ENCODE data around the gene FOXK2.

FOXK2 gene

GRCh38 chr17:82589851-82590180 is 70.3 kb downstream of the FOXK2 start:
- H3K23ac ChIP-seq (ENCODE audit: low read depth, low read length, poor library complexity): no peak overlapping the region
- DNase-seq (ENCODE audit: low spot score): no peak
- no peak overlapping the region for H2BK15ac ChIP-seq (ENCODE audit: low read length)
- no CpG with 5 or more reads among the region's 6 CpGs for WGBS, 2 donors (ENCODE audit: extremely low coverage in 2 of 2, insufficient read length in 2 of 2, insufficient replicate concordance in 1 of 2)
- no peak overlapping the region for H3K4me2 ChIP-seq (ENCODE audit: insufficient read depth, low read length, poor library complexity, severe bottlenecking)
- H3K9me3 ChIP-seq (replicated peaks in 1 of 2; ENCODE audit: control insufficient read depth in 2 of 2, insufficient read depth in 1 of 2, low read depth in 1 of 2, low read length in 2 of 2): peaks cover 0 to 2% of the 10 kb centered on the region in 2 donors
- no peak overlapping the region for H3K9ac ChIP-seq (ENCODE audit: low read depth, low read length, poor library complexity)
- H2BK12ac ChIP-seq (ENCODE audit: low read length): no peak overlapping the region
- H3K36me3 ChIP-seq (replicated peaks in 1 of 2; ENCODE audit: control insufficient read depth in 2 of 2, insufficient read depth in 2 of 2, low read length in 2 of 2): peaks cover 30 to 87% of the 10 kb centered on the region in 2 donors
- H3K4me3 ChIP-seq (ENCODE audit: low read length in 2 of 2): no peak overlapping the region
- no peak overlapping the region for H2AK5ac ChIP-seq (ENCODE audit: low read depth, low read length)
- no peak overlapping the region for H3K27ac ChIP-seq (replicated peaks; ENCODE audit: low read length)
- H3K14ac ChIP-seq (ENCODE audit: low read length): no peak overlapping the region
- H2BK120ac ChIP-seq (ENCODE audit: low read depth, low read length): no peak overlapping the region
- no peak overlapping the region for H2BK5ac ChIP-seq (ENCODE audit: low read length)
- no peaks in the 10 kb centered on the region for H3K27me3 ChIP-seq (ENCODE audit: control insufficient read depth in 3 of 3, insufficient read depth in 3 of 3, low read depth in 1 of 3, low read length in 3 of 3)
- H3K18ac ChIP-seq (ENCODE audit: low read length): no peak overlapping the region
- peaks cover 6 to 7% of the 10 kb centered on the region in 2 donors for H3K4me1 ChIP-seq (ENCODE audit: control insufficient read depth in 2 of 2, insufficient read depth in 1 of 2, low read depth in 1 of 2, low read length in 2 of 2)
- no peak overlapping the region for H3K4ac ChIP-seq (ENCODE audit: low read length)
- H4K8ac ChIP-seq (ENCODE audit: low read depth, low read length): no peak overlapping the region
- H2AFZ ChIP-seq (ENCODE audit: low read length): no peak overlapping the region
- H4K91ac ChIP-seq (ENCODE audit: low read depth, low read length, poor library complexity): no peak overlapping the region
- peaks cover 13% of the 10 kb centered on the region for H3K79me1 ChIP-seq (ENCODE audit: low read depth, low read length)

GRCh38 chr17:82590216-82590615 is 70.7 kb downstream of the FOXK2 start:
- peaks cover 0 to 2% of the 10 kb centered on the region in 2 donors for H3K9me3 ChIP-seq (replicated peaks in 1 of 2; ENCODE audit: control insufficient read depth in 2 of 2, insufficient read depth in 1 of 2, low read depth in 1 of 2, low read length in 2 of 2)
- H2BK120ac ChIP-seq (ENCODE audit: low read depth, low read length): no peak overlapping the region
- no peak overlapping the region for H3K23ac ChIP-seq (ENCODE audit: low read depth, low read length, poor library complexity)
- H3K9ac ChIP-seq (ENCODE audit: low read depth, low read length, poor library complexity): no peak overlapping the region
- no peak for DNase-seq (ENCODE audit: low spot score)
- no peak overlapping the region for H3K18ac ChIP-seq (ENCODE audit: low read length)
- no peak overlapping the region for H3K14ac ChIP-seq (ENCODE audit: low read length)
- H3K4me2 ChIP-seq (ENCODE audit: insufficient read depth, low read length, poor library complexity, severe bottlenecking): no peak overlapping the region
- H2BK12ac ChIP-seq (ENCODE audit: low read length): no peak overlapping the region
- H3K27me3 ChIP-seq (ENCODE audit: control insufficient read depth in 3 of 3, insufficient read depth in 3 of 3, low read depth in 1 of 3, low read length in 3 of 3): no peaks in the 10 kb centered on the region
- no peak overlapping the region for H2BK15ac ChIP-seq (ENCODE audit: low read length)
- H2AK5ac ChIP-seq (ENCODE audit: low read depth, low read length): no peak overlapping the region
- H4K91ac ChIP-seq (ENCODE audit: low read depth, low read length, poor library complexity): no peak overlapping the region
- no peak overlapping the region for H3K4me3 ChIP-seq (ENCODE audit: low read length in 2 of 2)
- no peak overlapping the region for H3K4ac ChIP-seq (ENCODE audit: low read length)
- H2BK5ac ChIP-seq (ENCODE audit: low read length): no peak overlapping the region
- H2AFZ ChIP-seq (ENCODE audit: low read length): no peak overlapping the region
- H3K79me1 ChIP-seq (ENCODE audit: low read depth, low read length): peaks cover 13% of the 10 kb centered on the region
- no peak overlapping the region for H3K27ac ChIP-seq (replicated peaks; ENCODE audit: low read length)
- H3K4me1 ChIP-seq (ENCODE audit: control insufficient read depth in 2 of 2, insufficient read depth in 1 of 2, low read depth in 1 of 2, low read length in 2 of 2): peaks cover 6 to 7% of the 10 kb centered on the region in 2 donors
- peaks cover 29 to 87% of the 10 kb centered on the region in 2 donors for H3K36me3 ChIP-seq (replicated peaks in 1 of 2; ENCODE audit: control insufficient read depth in 2 of 2, insufficient read depth in 2 of 2, low read length in 2 of 2)
- H4K8ac ChIP-seq (ENCODE audit: low read depth, low read length): no peak overlapping the region
- WGBS, 2 donors (ENCODE audit: extremely low coverage in 2 of 2, insufficient read length in 2 of 2, insufficient replicate concordance in 1 of 2): no CpG with 5 or more reads among the region's 6 CpGs

DNA sequence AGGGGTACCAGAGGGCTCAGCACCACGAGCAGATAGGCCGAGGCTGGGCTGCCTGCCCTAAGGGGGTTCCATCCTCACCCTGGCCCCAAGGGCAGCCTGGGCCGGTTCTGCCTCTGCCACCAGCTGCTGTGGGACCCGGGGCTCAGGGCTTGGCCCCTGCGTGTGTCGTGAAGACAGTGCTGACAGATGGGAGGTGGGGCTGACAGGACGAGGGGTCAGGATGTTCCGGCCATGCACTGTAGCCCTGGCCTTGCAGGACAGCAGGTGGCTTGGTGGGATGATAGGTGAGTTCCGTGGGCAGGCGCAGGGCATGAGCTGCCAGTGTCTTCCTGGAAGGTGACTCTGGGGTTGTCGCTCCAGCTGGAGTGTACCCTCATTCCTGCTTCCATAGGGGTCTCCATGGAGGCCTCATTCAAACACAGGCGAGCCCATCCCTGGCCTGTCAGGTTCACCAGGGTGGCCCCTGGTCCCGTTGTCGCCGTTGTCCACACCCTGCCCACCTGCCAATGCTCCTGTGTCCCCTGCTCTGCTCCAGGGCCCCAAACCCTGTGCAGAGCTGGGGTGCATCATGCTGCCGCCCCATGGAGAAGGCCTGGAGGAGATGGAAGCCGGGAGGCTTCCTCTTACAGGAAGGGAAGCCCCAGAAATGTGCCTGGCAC is 71.5 kb downstream of the FOXK2 start:
- H3K18ac ChIP-seq (ENCODE audit: low read length): no peak overlapping the region
- no peak overlapping the region for H3K4ac ChIP-seq (ENCODE audit: low read length)
- H4K91ac ChIP-seq (ENCODE audit: low read depth, low read length, poor library complexity): no peak overlapping the region
- no peak overlapping the region for H2AFZ ChIP-seq (ENCODE audit: low read length)
- H3K23ac ChIP-seq (ENCODE audit: low read depth, low read length, poor library complexity): peak overlapping the region; percentile 37
- no peak overlapping the region for H2AK5ac ChIP-seq (ENCODE audit: low read depth, low read length)
- WGBS, 2 donors (ENCODE audit: extremely low coverage in 2 of 2, insufficient read length in 2 of 2, insufficient replicate concordance in 1 of 2): no CpG with 5 or more reads among the region's 17 CpGs
- no peaks in the 10 kb centered on the region for H3K27me3 ChIP-seq (ENCODE audit: control insufficient read depth in 3 of 3, insufficient read depth in 3 of 3, low read depth in 1 of 3, low read length in 3 of 3)
- no peak overlapping the region for H3K27ac ChIP-seq (replicated peaks; ENCODE audit: low read length)
- no peak overlapping the region for H3K14ac ChIP-seq (ENCODE audit: low read length)
- H3K36me3 ChIP-seq (replicated peaks in 1 of 2; ENCODE audit: control insufficient read depth in 2 of 2, insufficient read depth in 2 of 2, low read length in 2 of 2): peaks cover 30 to 87% of the 10 kb centered on the region in 2 donors
- no peak overlapping the region for H2BK120ac ChIP-seq (ENCODE audit: low read depth, low read length)
- peak overlapping the region; percentile 31 for H4K8ac ChIP-seq (ENCODE audit: low read depth, low read length)
- H2BK5ac ChIP-seq (ENCODE audit: low read length): no peak overlapping the region
- peak overlapping the region in 1 of 2 donors; percentile 53 for H3K4me3 ChIP-seq (ENCODE audit: low read length in 2 of 2)
- H2BK15ac ChIP-seq (ENCODE audit: low read length): no peak overlapping the region
- H3K9ac ChIP-seq (ENCODE audit: low read depth, low read length, poor library complexity): peak overlapping the region; percentile 53
- no peak overlapping the region for H2BK12ac ChIP-seq (ENCODE audit: low read length)
- H3K4me1 ChIP-seq (ENCODE audit: control insufficient read depth in 2 of 2, insufficient read depth in 1 of 2, low read depth in 1 of 2, low read length in 2 of 2): peaks cover 6 to 7% of the 10 kb centered on the region in 2 donors
- H3K4me2 ChIP-seq (ENCODE audit: insufficient read depth, low read length, poor library complexity, severe bottlenecking): no peak overlapping the region
- peaks cover 9% of the 10 kb centered on the region for H3K79me1 ChIP-seq (ENCODE audit: low read depth, low read length)
- peaks cover 0 to 2% of the 10 kb centered on the region in 2 donors for H3K9me3 ChIP-seq (replicated peaks in 1 of 2; ENCODE audit: control insufficient read depth in 2 of 2, insufficient read depth in 1 of 2, low read depth in 1 of 2, low read length in 2 of 2)
- DNase-seq (ENCODE audit: low spot score): no peak

DNA sequence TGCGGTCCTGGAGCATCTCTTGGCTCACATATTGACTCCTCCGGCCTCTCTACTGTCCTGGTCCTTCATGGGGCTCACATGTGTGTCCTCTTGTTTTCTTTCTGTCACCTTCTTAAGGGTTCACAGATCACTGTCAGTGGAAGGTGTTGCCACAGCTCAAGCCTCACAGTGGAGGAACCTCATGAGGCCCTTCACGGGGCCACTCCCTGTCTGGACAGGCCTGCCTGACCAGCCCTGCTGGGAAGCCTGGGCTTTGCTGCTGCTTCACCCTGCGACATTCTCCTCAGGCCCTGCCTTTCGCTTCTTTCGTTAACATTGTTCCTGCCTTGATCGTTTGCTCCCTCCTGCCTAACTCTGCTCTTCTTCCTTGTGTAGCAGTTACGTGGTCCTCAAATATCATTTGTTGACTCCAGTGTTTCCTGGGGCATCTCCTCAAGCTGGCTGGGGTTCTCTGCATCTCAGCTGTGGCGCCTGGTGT is 72.8 kb downstream of the FOXK2 start:
- H3K23ac ChIP-seq (ENCODE audit: low read depth, low read length, poor library complexity): no peak overlapping the region
- no peak overlapping the region for H3K9ac ChIP-seq (ENCODE audit: low read depth, low read length, poor library complexity)
- no peak for DNase-seq (ENCODE audit: low spot score)
- no peak overlapping the region for H4K8ac ChIP-seq (ENCODE audit: low read depth, low read length)
- no peak overlapping the region for H4K91ac ChIP-seq (ENCODE audit: low read depth, low read length, poor library complexity)
- H3K4me2 ChIP-seq (ENCODE audit: insufficient read depth, low read length, poor library complexity, severe bottlenecking): no peak overlapping the region
- no peak overlapping the region for H2BK120ac ChIP-seq (ENCODE audit: low read depth, low read length)
- H2AFZ ChIP-seq (ENCODE audit: low read length): no peak overlapping the region
- H3K4me1 ChIP-seq (ENCODE audit: control insufficient read depth in 2 of 2, insufficient read depth in 1 of 2, low read depth in 1 of 2, low read length in 2 of 2): peaks cover 6 to 7% of the 10 kb centered on the region in 2 donors
- peaks cover 9% of the 10 kb centered on the region for H3K79me1 ChIP-seq (ENCODE audit: low read depth, low read length)
- H3K36me3 ChIP-seq (replicated peaks in 1 of 2; ENCODE audit: control insufficient read depth in 2 of 2, insufficient read depth in 2 of 2, low read length in 2 of 2): peaks cover 38 to 87% of the 10 kb centered on the region in 2 donors
- no peak overlapping the region for H3K18ac ChIP-seq (ENCODE audit: low read length)
- no CpG with 5 or more reads among the region's 9 CpGs for WGBS, 2 donors (ENCODE audit: extremely low coverage in 2 of 2, insufficient read length in 2 of 2, insufficient replicate concordance in 1 of 2)
- no peak overlapping the region for H2BK15ac ChIP-seq (ENCODE audit: low read length)
- no peaks in the 10 kb centered on the region for H3K27me3 ChIP-seq (ENCODE audit: control insufficient read depth in 3 of 3, insufficient read depth in 3 of 3, low read depth in 1 of 3, low read length in 3 of 3)
- H3K9me3 ChIP-seq (replicated peaks in 1 of 2; ENCODE audit: control insufficient read depth in 2 of 2, insufficient read depth in 1 of 2, low read depth in 1 of 2, low read length in 2 of 2): peaks cover 0 to 4% of the 10 kb centered on the region in 2 donors
- H2BK5ac ChIP-seq (ENCODE audit: low read length): no peak overlapping the region
- no peak overlapping the region for H3K4ac ChIP-seq (ENCODE audit: low read length)
- no peak overlapping the region for H3K4me3 ChIP-seq (ENCODE audit: low read length in 2 of 2)
- no peak overlapping the region for H2BK12ac ChIP-seq (ENCODE audit: low read length)
- H2AK5ac ChIP-seq (ENCODE audit: low read depth, low read length): no peak overlapping the region
- no peak overlapping the region for H3K14ac ChIP-seq (ENCODE audit: low read length)
- H3K27ac ChIP-seq (replicated peaks; ENCODE audit: low read length): peak overlapping the region; percentile 56

All from neuronal stem cell (in vitro differentiated cells).